ENCODE results near the gene NDRG2.

The NDRG2 gene

DNA sequence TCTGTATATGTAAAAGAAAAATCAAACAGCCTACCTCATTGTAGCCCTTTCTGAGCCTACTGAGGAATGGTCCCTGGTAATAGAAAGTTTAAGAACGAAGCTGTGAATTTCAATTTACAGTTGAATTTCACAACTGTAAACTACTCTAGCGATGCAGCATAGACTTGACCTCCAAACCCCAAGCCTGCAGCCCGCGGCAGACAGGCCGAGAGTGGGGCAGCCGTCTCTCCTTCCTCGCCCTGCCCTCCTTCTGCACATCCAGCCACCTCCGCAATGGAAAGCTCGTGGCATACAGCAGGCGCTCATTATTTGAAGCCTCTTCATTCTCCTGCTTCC is 54.2 kb downstream of the NDRG2 start:
- DNase-seq (ENCODE audit: low read depth in 2 of 2): no peak

DNA sequence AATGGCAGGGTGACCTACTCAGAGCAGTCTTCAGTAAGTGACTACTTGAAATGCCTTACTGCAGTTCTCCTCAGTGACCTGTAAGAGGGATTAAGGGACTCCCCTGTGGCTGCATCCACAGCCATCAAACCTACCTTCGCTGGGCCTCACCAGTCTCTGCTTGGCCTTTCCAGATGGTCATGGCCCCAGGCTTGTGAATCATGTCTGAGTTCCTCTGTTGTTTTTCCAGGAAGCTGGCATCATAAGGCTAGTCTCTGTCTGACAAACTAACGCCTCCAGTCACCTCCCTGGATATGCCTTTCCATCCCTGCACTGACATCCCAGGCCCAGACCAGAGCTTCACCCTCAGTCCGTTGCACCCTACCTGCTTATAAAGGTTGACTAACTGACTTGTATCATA is 55.5 kb downstream of the NDRG2 start:
- no peak for DNase-seq (ENCODE audit: low read depth in 2 of 2)
